OCI-LY1 (cell line): Measurements from ENCODE around the gene LTBP3.

ENCODE experiments used
- EZH2 ChIP-seq: fragments of 200-600 bp; sonication (generic), shearing (Covaris generic); IDR thresholded peaks from 2 replicates; pipeline ENCODE4 v1.8.0; 2017; ENCODE audit warnings: borderline replicate concordance, mixed run types, mild to moderate bottlenecking, antibody characterized with exemption, low read length, moderate library complexity, mixed read lengths
- TF ChIP-seq, protein P1 (sequence below): fragments of 200-600 bp; sonication (generic), shearing (Covaris generic); IDR thresholded peaks from 2 replicates; pipeline ENCODE4 v1.5.1; 2017; ENCODE audit warnings: mild to moderate bottlenecking, antibody characterized with exemption, low read length, moderate library complexity, mixed read lengths

DNA sequence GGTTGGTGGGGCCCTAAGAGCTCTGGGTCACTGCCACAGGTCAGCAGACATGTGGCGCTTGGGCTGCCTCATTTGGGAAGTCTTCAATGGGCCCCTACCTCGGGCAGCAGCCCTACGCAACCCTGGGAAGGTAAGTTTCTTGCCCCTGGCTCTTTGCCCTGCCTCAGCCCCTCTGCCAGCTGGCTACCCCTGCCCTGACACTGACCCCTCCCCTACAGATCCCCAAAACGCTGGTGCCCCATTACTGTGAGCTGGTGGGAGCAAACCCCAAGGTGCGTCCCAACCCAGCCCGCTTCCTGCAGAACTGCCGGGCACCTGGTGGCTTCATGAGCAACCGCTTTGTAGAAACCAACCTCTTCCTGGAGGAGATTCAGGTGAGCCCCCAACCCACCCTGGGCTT, 31.4 kb downstream of the LTBP3 start:
- TF ChIP-seq, protein P1, sequence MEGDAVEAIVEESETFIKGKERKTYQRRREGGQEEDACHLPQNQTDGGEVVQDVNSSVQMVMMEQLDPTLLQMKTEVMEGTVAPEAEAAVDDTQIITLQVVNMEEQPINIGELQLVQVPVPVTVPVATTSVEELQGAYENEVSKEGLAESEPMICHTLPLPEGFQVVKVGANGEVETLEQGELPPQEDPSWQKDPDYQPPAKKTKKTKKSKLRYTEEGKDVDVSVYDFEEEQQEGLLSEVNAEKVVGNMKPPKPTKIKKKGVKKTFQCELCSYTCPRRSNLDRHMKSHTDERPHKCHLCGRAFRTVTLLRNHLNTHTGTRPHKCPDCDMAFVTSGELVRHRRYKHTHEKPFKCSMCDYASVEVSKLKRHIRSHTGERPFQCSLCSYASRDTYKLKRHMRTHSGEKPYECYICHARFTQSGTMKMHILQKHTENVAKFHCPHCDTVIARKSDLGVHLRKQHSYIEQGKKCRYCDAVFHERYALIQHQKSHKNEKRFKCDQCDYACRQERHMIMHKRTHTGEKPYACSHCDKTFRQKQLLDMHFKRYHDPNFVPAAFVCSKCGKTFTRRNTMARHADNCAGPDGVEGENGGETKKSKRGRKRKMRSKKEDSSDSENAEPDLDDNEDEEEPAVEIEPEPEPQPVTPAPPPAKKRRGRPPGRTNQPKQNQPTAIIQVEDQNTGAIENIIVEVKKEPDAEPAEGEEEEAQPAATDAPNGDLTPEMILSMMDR, result no peak
- no peak for TF ChIP-seq EZH2
